ENCODE measurements around the gene CPT1A. TPM values are rescaled to one million over a fixed set of nuclear protein-coding genes. Genes with fewer than 3 reads are reported as not detected.

CPT1A gene
- total RNA-seq, 4 donors from 2014 or later: 32.9 to 84.9 (median 49.2) TPM

DNA sequence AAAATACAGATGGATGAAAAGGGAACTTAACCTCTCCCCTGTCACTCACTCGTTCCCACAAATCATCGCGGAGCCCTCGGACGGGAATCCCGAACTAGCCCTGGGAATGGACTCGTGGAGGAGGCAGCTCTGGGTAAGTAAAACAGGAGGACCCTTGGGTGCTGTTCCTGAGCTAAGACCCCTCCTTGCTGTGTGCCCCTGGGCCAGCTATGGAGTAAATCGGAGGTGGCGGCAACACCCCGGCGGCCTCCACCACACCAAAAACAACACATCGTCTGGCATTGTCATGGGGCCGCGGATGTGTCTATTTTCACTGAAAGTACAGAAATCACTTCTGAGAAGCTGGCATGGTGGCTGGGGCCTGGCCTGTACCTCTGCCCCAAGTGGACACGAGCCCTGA lies 12.1 kb downstream of the CPT1A start:
- WGBS, 2 donors: 79 to 82% methylated on average over 15 of the region's 15 CpGs
- TF ChIP-seq, protein P1, sequence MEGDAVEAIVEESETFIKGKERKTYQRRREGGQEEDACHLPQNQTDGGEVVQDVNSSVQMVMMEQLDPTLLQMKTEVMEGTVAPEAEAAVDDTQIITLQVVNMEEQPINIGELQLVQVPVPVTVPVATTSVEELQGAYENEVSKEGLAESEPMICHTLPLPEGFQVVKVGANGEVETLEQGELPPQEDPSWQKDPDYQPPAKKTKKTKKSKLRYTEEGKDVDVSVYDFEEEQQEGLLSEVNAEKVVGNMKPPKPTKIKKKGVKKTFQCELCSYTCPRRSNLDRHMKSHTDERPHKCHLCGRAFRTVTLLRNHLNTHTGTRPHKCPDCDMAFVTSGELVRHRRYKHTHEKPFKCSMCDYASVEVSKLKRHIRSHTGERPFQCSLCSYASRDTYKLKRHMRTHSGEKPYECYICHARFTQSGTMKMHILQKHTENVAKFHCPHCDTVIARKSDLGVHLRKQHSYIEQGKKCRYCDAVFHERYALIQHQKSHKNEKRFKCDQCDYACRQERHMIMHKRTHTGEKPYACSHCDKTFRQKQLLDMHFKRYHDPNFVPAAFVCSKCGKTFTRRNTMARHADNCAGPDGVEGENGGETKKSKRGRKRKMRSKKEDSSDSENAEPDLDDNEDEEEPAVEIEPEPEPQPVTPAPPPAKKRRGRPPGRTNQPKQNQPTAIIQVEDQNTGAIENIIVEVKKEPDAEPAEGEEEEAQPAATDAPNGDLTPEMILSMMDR (IDR thresholded peaks at IDR 0.05): no peak
- no peak for TF ChIP-seq EP300 (IDR thresholded peaks at IDR 0.05)
- TF ChIP-seq POLR2A (IDR thresholded peaks at IDR 0.05): no peak
- Histone ChIP-seq H3K36me3 (no peaks in the 10 kb centered on the region), H3K4me1 (peaks cover 0 to 74% (median 39%) of the 10 kb centered on the region in 4 donors), H3K9me3 (no peaks in the 10 kb centered on the region), H3K27ac (no peak overlapping the region), H3K27me3 (no peaks in the 10 kb centered on the region), H3K4me3 (no peak overlapping the region)
- no peak for DNase-seq (ENCODE audit: low spot score in 2 of 2)

DNA sequence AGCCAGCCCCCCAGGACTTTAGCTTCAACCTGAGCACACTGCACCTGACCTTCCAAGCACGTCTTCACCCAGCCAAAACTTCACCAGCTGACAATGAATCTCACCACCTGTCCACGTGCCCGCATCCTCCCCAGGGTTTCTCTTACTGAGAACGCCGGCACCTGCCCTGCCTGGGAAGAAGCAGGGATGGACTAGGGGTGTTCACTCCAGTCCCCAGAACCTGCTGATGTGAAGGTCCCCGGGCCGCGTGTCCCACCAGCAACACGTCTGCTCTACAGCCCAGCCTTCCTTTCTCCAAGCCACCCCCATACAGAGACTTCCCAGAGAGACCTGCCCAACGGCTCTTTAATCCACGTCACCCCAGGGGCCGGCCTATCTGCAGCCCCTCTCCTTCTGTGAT lies 12.8 kb downstream of the CPT1A start:
- H3K27ac ChIP-seq: peak overlapping the region in 2 of 4 donors; percentile 60 to 64
- H3K4me1 ChIP-seq: peaks cover 0 to 70% (median 39%) of the 10 kb centered on the region in 4 donors
- H3K4me3 ChIP-seq: no peak overlapping the region
- WGBS, 2 donors: 59 to 75% methylated on average over 12 of the region's 12 CpGs
- TF ChIP-seq, protein P1 (IDR thresholded peaks at IDR 0.05): no peak
- TF ChIP-seq POLR2A (IDR thresholded peaks at IDR 0.05) (no peak), EP300 (IDR thresholded peaks at IDR 0.05) (no peak)
- no peaks in the 10 kb centered on the region for H3K27me3 ChIP-seq
- H3K36me3 ChIP-seq: no peaks in the 10 kb centered on the region
- no peak for DNase-seq (ENCODE audit: low spot score in 2 of 2)
- H3K9me3 ChIP-seq: no peaks in the 10 kb centered on the region

DNA sequence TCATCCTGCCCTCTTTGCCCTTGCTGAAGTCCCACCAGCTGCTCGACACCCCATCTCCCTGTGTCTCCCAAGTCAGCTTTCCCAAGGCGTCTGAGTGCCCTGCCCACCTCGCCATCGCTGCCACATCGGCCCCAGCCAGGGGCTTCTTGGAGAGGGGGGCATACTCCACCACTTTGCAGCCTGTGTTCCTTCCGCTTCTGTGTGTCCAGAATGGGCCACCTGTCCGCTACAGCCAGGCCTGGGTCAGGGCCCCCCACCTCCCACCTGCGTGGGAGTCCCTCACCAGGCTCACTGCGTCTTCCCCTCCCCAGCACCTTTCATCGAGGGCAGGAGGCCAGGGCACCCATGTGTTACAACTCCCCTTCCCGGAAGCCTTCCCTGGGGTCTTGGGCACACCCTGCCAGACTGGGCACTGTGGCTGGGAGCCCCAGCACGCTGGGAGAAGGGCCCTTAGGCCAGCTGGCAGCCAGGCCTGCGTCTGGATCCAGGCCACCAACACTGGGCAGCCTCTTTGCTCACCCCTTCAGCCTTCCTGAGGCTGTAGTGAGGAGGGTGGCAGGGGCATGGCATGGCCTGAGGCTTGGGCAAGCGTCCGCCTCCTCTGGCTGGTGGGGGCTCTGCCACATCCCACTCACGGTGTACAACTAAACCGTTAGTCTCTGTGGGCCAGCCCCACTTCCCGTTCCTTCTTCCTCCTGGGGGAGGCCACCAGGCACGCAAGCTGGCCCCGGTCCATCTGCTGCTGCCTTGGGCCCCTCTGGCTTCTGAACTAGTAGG lies 13.4 kb downstream of the CPT1A start:
- Histone ChIP-seq H3K27ac (peak overlapping the region in 3 of 4 donors; percentile 6 to 64 (median 60)), H3K9me3 (no peaks in the 10 kb centered on the region), H3K4me1 (peaks cover 0 to 67% (median 37%) of the 10 kb centered on the region in 4 donors), H3K27me3 (no peaks in the 10 kb centered on the region), H3K4me3 (no peak overlapping the region), H3K36me3 (no peaks in the 10 kb centered on the region)
- no peak for DNase-seq (ENCODE audit: low spot score in 2 of 2)
- 75 to 76% methylated on average over 10 to 12 of the region's 20 CpGs for WGBS, 2 donors
- TF ChIP-seq, protein P1 (IDR thresholded peaks at IDR 0.05): no peak
- TF ChIP-seq POLR2A (IDR thresholded peaks at IDR 0.05) (no peak), EP300 (IDR thresholded peaks at IDR 0.05) (no peak)

DNA sequence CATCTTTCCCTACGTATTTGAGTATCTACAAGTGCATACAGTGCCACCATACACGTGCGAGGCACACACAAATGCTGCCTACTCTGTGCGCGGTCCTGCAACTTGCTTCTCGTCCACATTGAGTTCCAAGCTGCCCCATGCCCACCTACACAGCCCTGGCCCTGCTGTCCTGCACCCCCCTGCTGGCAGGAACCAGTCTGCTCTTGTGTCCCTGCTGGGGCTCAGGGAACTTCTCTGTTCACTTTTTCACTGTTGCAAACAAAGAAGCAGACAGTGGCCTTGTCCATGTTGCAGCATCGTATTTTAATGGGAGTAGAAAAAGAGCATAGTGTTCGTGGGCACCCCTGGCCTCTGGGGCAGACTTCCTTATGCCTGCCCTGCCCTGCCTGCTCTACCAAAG lies 14.0 kb downstream of the CPT1A start:
- H3K27ac ChIP-seq: peak overlapping the region in 2 of 4 donors; percentile 60 to 64
- no peak for TF ChIP-seq EP300 (IDR thresholded peaks at IDR 0.05)
- TF ChIP-seq, protein P1 (IDR thresholded peaks at IDR 0.05): no peak
- TF ChIP-seq POLR2A (IDR thresholded peaks at IDR 0.05): no peak
- no peaks in the 10 kb centered on the region for H3K27me3 ChIP-seq
- no peak overlapping the region for H3K4me3 ChIP-seq
- DNase-seq (ENCODE audit: low spot score in 2 of 2): no peak
- peaks cover 0 to 2% (median 0%) of the 10 kb centered on the region in 3 donors for H3K36me3 ChIP-seq
- peaks cover 0 to 61% (median 34%) of the 10 kb centered on the region in 4 donors for H3K4me1 ChIP-seq
- no peaks in the 10 kb centered on the region for H3K9me3 ChIP-seq
- 57 to 64% methylated on average over 8 of the region's 8 CpGs for WGBS, 2 donors

DNA sequence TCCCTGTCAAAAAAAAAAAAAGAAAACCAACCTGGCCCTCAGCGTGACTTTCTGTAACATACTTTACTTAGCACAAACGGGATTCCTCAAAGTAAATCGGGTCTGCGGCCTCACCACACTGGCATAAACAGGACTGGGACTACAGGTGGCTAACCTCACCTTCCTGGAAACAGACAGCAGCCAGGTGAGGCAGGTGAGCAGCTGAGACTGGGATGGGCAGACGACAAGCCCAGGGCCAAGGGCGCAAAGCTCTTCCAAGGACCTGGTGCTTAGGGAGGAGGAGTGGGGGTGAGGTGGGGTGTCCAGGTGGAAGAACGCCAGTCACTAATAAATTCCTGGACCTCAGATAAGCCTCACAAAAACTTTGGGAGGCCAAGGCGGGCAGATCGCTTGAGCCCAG lies 15.0 kb downstream of the CPT1A start:
- Histone ChIP-seq H3K27me3 (no peaks in the 10 kb centered on the region), H3K9me3 (no peaks in the 10 kb centered on the region), H3K36me3 (peaks cover 0 to 12% (median 0%) of the 10 kb centered on the region in 3 donors), H3K4me3 (no peak overlapping the region), H3K4me1 (peaks cover 0 to 51% (median 25%) of the 10 kb centered on the region in 4 donors), H3K27ac (no peak overlapping the region)
- DNase-seq (ENCODE audit: low spot score in 2 of 2): no peak
- TF ChIP-seq, protein P1 (IDR thresholded peaks at IDR 0.05): no peak
- TF ChIP-seq POLR2A (IDR thresholded peaks at IDR 0.05) (no peak), EP300 (IDR thresholded peaks at IDR 0.05) (no peak)
- WGBS, 2 donors: 95 to 96% methylated on average over 9 of the region's 9 CpGs
